Endothelial cell of umbilical vein (primary cell): ENCODE results near the gene FGR. TPM values are rescaled to one million over a fixed set of nuclear protein-coding genes. Genes with fewer than 3 reads are reported as not detected.

Source experiments
- BruUV-seq: library from RNA; stranded (reverse); fragments of 400-500 nt; replicated peaks from 2 replicates; lab custom pipeline; 2021; lab: Mats Ljungman, UMichigan
- CTCF ChIA-PET: fragments of 300-600, 350-600 bp; sonication (Branson Sonifier 250); formaldehyde crosslinking; loops from one replicate; lab custom pipeline; 2021; ENCODE audit warnings: antibody characterized with exemption, inconsistent platforms; lab: Charles Lee
- POLR2A ChIA-PET: fragments of 300-600, 350-600 bp; sonication (Branson Sonifier 250); formaldehyde crosslinking; loops from one replicate; lab custom pipeline; 2021; ENCODE audit warnings: antibody characterized with exemption, inconsistent platforms; lab: Charles Lee
- DNase-seq: peaks from one replicate; pipeline ENCODE4 v3.0.0-alpha.2; 2011; ENCODE audit warnings: low read depth, low spot score
- FAIRE-seq: peaks from 2 replicates; lab custom pipeline; 2011; peaks lifted over from hg19 to GRCh38; lab: Jason Lieb, UNC
- H2AFZ ChIP-seq: 2 replicates; pipeline ENCODE4 v1.6.0; 2012; ENCODE audit warnings: low read depth, low read length, control low read depth, inconsistent platforms
- H3K27ac ChIP-seq: 2 replicates; pipeline ENCODE4 v1.5.1; 2011; ENCODE audit warnings: low read depth, mild to moderate bottlenecking, control low read depth, low read length, moderate library complexity; ENCODE audit not compliant: insufficient read depth
- H3K27me3 ChIP-seq, 2 experiments: 2 replicates each; pipeline versions ENCODE4 v1.6.0 to v1.6.1; 2011; ENCODE audit warnings: low read length in 2 of 2, mixed read lengths in 1 of 2; ENCODE audit not compliant: control insufficient read depth in 2 of 2, insufficient read depth in 2 of 2
- H3K36me3 ChIP-seq, 2 experiments: 2 replicates in 1 of 2; 3 replicates in 1 of 2; pipeline ENCODE4 v1.5.1; 2011; ENCODE audit warnings: low read length in 2 of 2, mild to moderate bottlenecking in 1 of 2, moderate library complexity in 1 of 2; ENCODE audit not compliant: control insufficient read depth in 2 of 2, insufficient read depth in 2 of 2; ENCODE audit errors: extremely low read depth in 1 of 2
- H3K4me1 ChIP-seq: 3 replicates; pipeline ENCODE4 v1.5.1; 2011; ENCODE audit warnings: mild to moderate bottlenecking, low read length; ENCODE audit not compliant: control insufficient read depth, insufficient read depth; ENCODE audit errors: extremely low read depth
- H3K4me2 ChIP-seq: 2 replicates; pipeline ENCODE4 v1.6.1; 2011; ENCODE audit warnings: low read length, control low read depth, mixed read lengths; ENCODE audit not compliant: insufficient read depth
- H3K4me3 ChIP-seq, 3 experiments: fragments of 200-600 bp in 1 of 3; sonication (generic), shearing (Covaris generic) in 1 of 3; replicated peaks in 1 of 3; 2 replicates each; pipeline ENCODE4 v1.5.1; 2011 to 2016; ENCODE audit warnings: control low read depth in 3 of 3, low read length in 3 of 3, mild to moderate bottlenecking in 2 of 3, inconsistent platforms in 1 of 3, low read depth in 1 of 3, moderate library complexity in 1 of 3; ENCODE audit not compliant: insufficient read depth in 1 of 3
- H3K79me2 ChIP-seq: 2 replicates; pipeline ENCODE4 v1.6.0; 2012; ENCODE audit warnings: low read length, inconsistent platforms; ENCODE audit not compliant: control insufficient read depth, insufficient read depth
- H3K9ac ChIP-seq: replicated peaks from 2 replicates; pipeline ENCODE3; 2011; ENCODE audit warnings: low read length, control low read depth; ENCODE audit not compliant: insufficient read depth; ENCODE audit errors: extremely low read depth
- H3K9me1 ChIP-seq: replicated peaks from 3 replicates; pipeline ENCODE4 v1.6.0; 2011; ENCODE audit warnings: mild to moderate bottlenecking, low read length; ENCODE audit not compliant: control insufficient read depth, insufficient read depth; ENCODE audit errors: extremely low read depth
- H3K9me3 ChIP-seq: replicated peaks from 2 replicates; pipeline ENCODE4 v1.5.1; 2012; ENCODE audit warnings: low read length, inconsistent platforms; ENCODE audit not compliant: control insufficient read depth, insufficient read depth
- H4K20me1 ChIP-seq: replicated peaks from 2 replicates; pipeline ENCODE3; 2011; ENCODE audit warnings: mild to moderate bottlenecking, low read length; ENCODE audit not compliant: control insufficient read depth, insufficient read depth; ENCODE audit errors: extremely low read depth
- CTCF ChIP-seq, 2 donors: IDR thresholded peaks; 1 replicate in 1 of 2; 2 replicates in 1 of 2; pipeline ENCODE4 v1.5.1; 2011; ENCODE audit warnings: low read length in 2 of 2, mild to moderate bottlenecking in 2 of 2, moderate library complexity in 2 of 2, control low read depth in 1 of 2, inconsistent platforms in 1 of 2, low read depth in 1 of 2; ENCODE audit not compliant: insufficient read depth in 1 of 2; ENCODE audit errors: extremely low read depth in 1 of 2
- EZH2 ChIP-seq: IDR thresholded peaks from 2 replicates; pipeline ENCODE4 v1.6.1; 2012; ENCODE audit warnings: borderline replicate concordance, low read depth, mild to moderate bottlenecking, moderate library complexity, low read length, inconsistent platforms; ENCODE audit not compliant: severe bottlenecking
- FOS ChIP-seq: IDR thresholded peaks from 2 replicates; pipeline ENCODE4 v1.6.1; 2011; ENCODE audit warnings: mild to moderate bottlenecking, low read length, moderate library complexity, borderline replicate concordance; ENCODE audit not compliant: insufficient read depth
- GATA2 ChIP-seq: IDR thresholded peaks from 2 replicates; pipeline ENCODE4 v1.7.0; 2011; ENCODE audit warnings: low read depth, mild to moderate bottlenecking, moderate library complexity, mixed read lengths, low read length; ENCODE audit not compliant: insufficient read length, insufficient read depth
- JUN ChIP-seq: IDR thresholded peaks from 2 replicates; pipeline ENCODE4 v1.6.1; 2011; ENCODE audit warnings: borderline replicate concordance, low read depth; ENCODE audit not compliant: insufficient read length, insufficient read depth
- MYC ChIP-seq: IDR thresholded peaks from one replicate; pipeline ENCODE4 v1.6.1; 2011; ENCODE audit warnings: mild to moderate bottlenecking, low read depth, low read length
- POLR2A ChIP-seq: IDR thresholded peaks from 2 replicates; pipeline ENCODE4 v1.6.1; 2012; ENCODE audit warnings: low read depth, mild to moderate bottlenecking, control low read depth, low read length
- POLR2AphosphoS5 ChIP-seq: IDR thresholded peaks from 2 replicates; pipeline ENCODE4 v1.6.1; 2012; ENCODE audit warnings: low read depth, mild to moderate bottlenecking, control low read depth, low read length, moderate library complexity; ENCODE audit not compliant: insufficient read depth
- dilution Hi-C: fragments of 300-500 bp; cut with MboI; formaldehyde crosslinking; loops from one replicate; pipeline ENCODE4 v1.15.0; 2019; ENCODE audit warnings: low sequenced_read_pairs; ENCODE audit not compliant: extremely low pct_ligation_motif_present
- intact Hi-C: fragments of 100-400 bp; cut with micrococcal nuclease; formaldehyde crosslinking; loops from one replicate; pipeline ENCODE4 v1.10.0; 2022
- polyA plus RNA-seq, 4 experiments: library from polyadenylated mRNA; depleted of rRNA in 3 of 4; stranded (reverse) in 3 of 4; unstranded in 1 of 4; fragments of >200 nt; gene quantifications; 2 replicates each; pipeline versions ENCODE4 v1.2.1 to v1.2.3, GENCODE V29; 2011 to 2012; ENCODE audit warnings: missing spikeins in 1 of 4
- total RNA-seq: library from RNA; stranded (reverse); gene quantifications from 2 replicates; pipeline ENCODE4 v1.2.3, GENCODE V29; 2021
- TF ChIP-seq, protein P1 (sequence below): IDR thresholded peaks from 2 replicates; pipeline ENCODE4 v1.6.1; 2011; ENCODE audit not compliant: insufficient read depth, insufficient read length

FGR gene
- total and polyA plus RNA-seq, 2 donors (not counting 3 experiments of a cell fraction or from before 2014, with no cell fraction given) = 0.18 TPM; not detected in 1

DNA sequence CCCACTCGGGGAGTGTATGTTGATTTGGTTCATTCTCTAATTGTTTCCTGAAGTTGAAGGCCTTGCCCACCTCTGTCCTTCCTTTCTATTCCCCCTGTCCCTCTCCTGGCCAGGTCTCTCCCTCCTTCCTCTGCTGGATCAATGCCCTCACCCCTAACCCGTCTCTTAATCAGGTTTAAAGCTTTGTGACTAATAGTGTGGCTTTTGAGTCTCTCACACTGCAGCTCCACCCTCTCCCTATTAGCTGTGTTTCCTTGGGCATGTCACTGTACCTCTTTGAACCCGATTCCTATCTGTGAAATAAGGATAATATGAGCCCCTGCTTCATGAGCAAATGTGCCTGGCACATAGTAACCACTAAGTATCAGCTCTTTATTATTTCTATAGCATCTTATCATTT, 51.5 kb downstream of the FGR start:
- H3K4me3 ChIP-seq = no peak overlapping the region
- no peak overlapping the region for H2AFZ ChIP-seq
- FAIRE-seq (no peak), DNase-seq (no peak)
- H4K20me1 ChIP-seq = no peaks in the 10 kb centered on the region
- H3K79me2 ChIP-seq = no peaks in the 10 kb centered on the region
- intact Hi-C loops = no loop called here
- no peak for TF ChIP-seq POLR2A
- TF ChIP-seq JUN = no peak
- TF ChIP-seq GATA2 = no peak
- no peak for TF ChIP-seq MYC
- no peak for TF ChIP-seq CTCF (IDR thresholded peaks at IDR 0.05; ENCODE audit: extremely low read depth in 1 of 2, insufficient read depth in 1 of 2, low read depth in 1 of 2, low read length in 2 of 2)
- TF ChIP-seq FOS = no peak
- TF ChIP-seq POLR2AphosphoS5 = no peak
- TF ChIP-seq EZH2 = no peak
- TF ChIP-seq, protein P1, sequence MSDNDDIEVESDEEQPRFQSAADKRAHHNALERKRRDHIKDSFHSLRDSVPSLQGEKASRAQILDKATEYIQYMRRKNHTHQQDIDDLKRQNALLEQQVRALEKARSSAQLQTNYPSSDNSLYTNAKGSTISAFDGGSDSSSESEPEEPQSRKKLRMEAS = no peak
- H3K9ac ChIP-seq = no peak overlapping the region
- no peaks in the 10 kb centered on the region for H3K27me3 ChIP-seq
- no TSS peak for BruUV-seq
- dilution Hi-C loops = loop anchor here (25.0 kb wide), 1 partner anchor 171 kb away; no protein-coding TSS in a partner anchor
- no peak overlapping the region for H3K27ac ChIP-seq
- H3K4me2 ChIP-seq = no peak overlapping the region
- no peaks in the 10 kb centered on the region for H3K4me1 ChIP-seq
- no peaks in the 10 kb centered on the region for H3K9me3 ChIP-seq
- ChIA-PET CTCF (interaction anchor here (1.2 to 6.3 kb wide), 4 partner anchors 8 to 167 kb away, joined by 3 to 33 read pairs (median 8); no protein-coding TSS in a partner anchor), POLR2A (no interaction called here)
- no peaks in the 10 kb centered on the region for H3K9me1 ChIP-seq
- no peaks in the 10 kb centered on the region for H3K36me3 ChIP-seq
